Measurements from ENCODE around the gene EMC6. TPM values are rescaled to one million over a fixed set of nuclear protein-coding genes. Genes with fewer than 3 reads are reported as not detected.

Gene EMC6
- total RNA-seq, 1 experiment from 2014 or later = 62.4 TPM

DNA sequence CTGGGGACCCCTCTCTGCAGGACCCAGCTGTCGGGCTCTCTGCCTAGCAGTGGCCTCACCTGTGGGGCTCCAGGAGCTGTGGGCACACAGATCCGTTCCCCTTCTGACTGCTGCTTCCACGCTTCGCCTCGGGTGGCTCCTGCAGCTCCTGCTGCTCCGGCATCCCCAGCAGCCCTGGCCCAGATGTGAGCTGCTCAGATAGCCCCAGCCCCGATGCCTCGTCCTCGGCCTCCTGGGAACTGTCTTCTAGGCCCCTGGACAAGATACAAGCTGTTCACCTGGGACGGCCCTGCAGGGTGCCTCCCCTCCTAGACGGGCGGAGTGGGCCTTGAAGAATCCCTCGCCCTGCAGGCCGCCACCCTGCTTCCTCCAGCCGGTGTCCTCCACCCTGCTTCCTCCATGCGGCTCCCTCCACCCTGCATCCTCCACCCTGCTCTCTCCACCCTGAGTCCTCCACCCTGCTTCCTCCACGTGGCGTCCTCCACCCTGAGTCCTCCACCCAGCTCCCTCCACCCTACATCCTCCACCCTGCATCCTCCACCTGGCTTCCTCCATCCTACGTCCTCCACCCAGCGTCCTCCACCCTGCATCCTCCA, 11.0 kb downstream of the EMC6 start:
- no peak for DNase-seq (ENCODE audit: low read depth, low spot score)
- Histone ChIP-seq H3K9me3 (ENCODE audit: control insufficient read depth in 1 of 2, insufficient read depth in 1 of 2, low read depth in 1 of 2, low read length in 2 of 2) (no peaks in the 10 kb centered on the region), H3K4me2 (ENCODE audit: low read length) (no peak overlapping the region), H3K9me2 (ENCODE audit: insufficient read depth) (no peaks in the 10 kb centered on the region), H3K36me3 (ENCODE audit: control insufficient read depth in 1 of 2, insufficient read depth in 2 of 2, low read length in 2 of 2) (no peaks in the 10 kb centered on the region), H3K27me3 (ENCODE audit: insufficient read depth, low read length) (no peaks in the 10 kb centered on the region), H2AFZ (ENCODE audit: low read depth, low read length, poor library complexity, severe bottlenecking) (no peak overlapping the region), H3K4me3 (replicated peaks in 1 of 2; ENCODE audit: low read depth in 1 of 2, low read length in 2 of 2) (no peak overlapping the region), H3K27ac (ENCODE audit: low read depth, low read length) (no peak overlapping the region), H4K20me1 (ENCODE audit: insufficient read depth) (no peaks in the 10 kb centered on the region), H3K9ac (ENCODE audit: low read length) (no peak overlapping the region), H3K4me1 (ENCODE audit: control insufficient read depth in 1 of 2, insufficient read depth in 2 of 2, low read length in 2 of 2) (peaks cover 0 to 10% of the 10 kb centered on the region in 2 experiments; a peak in 3 of 4 replicates), H3K79me2 (ENCODE audit: insufficient read depth, low read length) (no peaks in the 10 kb centered on the region)
- CTCF ChIA-PET = no interaction called here
- no TSS peak for BruUV-seq (replicated peaks)
- TF ChIP-seq SIN3A (IDR thresholded peaks at IDR 0.05; ENCODE audit: low read depth) (no peak), FOSL1 (IDR thresholded peaks at IDR 0.05; ENCODE audit: low read depth) (no peak)
- no peak for ATAC-seq
- RAD21 ChIA-PET (ENCODE audit: low non-redundant PET in 1 of 2, low total read pairs in 2 of 2, uncharacterized antibody in 2 of 2, unreplicated experiment in 2 of 2) = no interaction called here
- intact Hi-C loops (cut with micrococcal nuclease) = no loop called here
- POLR2A ChIA-PET = no interaction called here

DNA sequence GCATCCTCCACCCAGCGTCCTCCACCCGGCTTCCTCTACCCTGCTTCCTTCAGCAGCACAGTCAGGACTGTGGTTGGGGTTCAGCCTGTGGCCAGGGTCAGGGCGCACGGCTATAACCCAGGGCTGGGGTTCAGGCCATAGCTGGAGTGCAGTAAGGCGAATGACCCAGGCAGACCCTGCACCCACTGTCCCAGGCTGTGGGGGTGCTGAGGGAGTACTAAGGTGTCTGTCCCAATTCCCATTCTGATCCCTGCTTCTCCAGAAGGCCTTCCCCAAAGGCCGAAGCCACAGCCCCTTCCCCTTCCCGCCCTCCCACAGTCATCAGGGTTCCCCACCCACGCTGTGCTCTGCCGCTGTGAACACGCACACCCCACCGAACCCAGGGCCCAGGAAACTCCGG, 12.4 kb downstream of the EMC6 start:
- Histone ChIP-seq H3K9me2 (ENCODE audit: insufficient read depth) (no peaks in the 10 kb centered on the region), H3K27ac (ENCODE audit: low read depth, low read length) (no peak overlapping the region), H3K4me3 (replicated peaks in 1 of 2; ENCODE audit: low read depth in 1 of 2, low read length in 2 of 2) (no peak overlapping the region), H3K9me3 (ENCODE audit: control insufficient read depth in 1 of 2, insufficient read depth in 1 of 2, low read depth in 1 of 2, low read length in 2 of 2) (no peaks in the 10 kb centered on the region), H2AFZ (ENCODE audit: low read depth, low read length, poor library complexity, severe bottlenecking) (no peak overlapping the region), H3K9ac (ENCODE audit: low read length) (no peak overlapping the region), H3K4me1 (ENCODE audit: control insufficient read depth in 1 of 2, insufficient read depth in 2 of 2, low read length in 2 of 2) (peaks cover 0 to 10% of the 10 kb centered on the region in 2 experiments; a peak in 3 of 4 replicates), H3K79me2 (ENCODE audit: insufficient read depth, low read length) (no peaks in the 10 kb centered on the region), H4K20me1 (ENCODE audit: insufficient read depth) (no peaks in the 10 kb centered on the region), H3K27me3 (ENCODE audit: insufficient read depth, low read length) (no peaks in the 10 kb centered on the region), H3K36me3 (ENCODE audit: control insufficient read depth in 1 of 2, insufficient read depth in 2 of 2, low read length in 2 of 2) (no peaks in the 10 kb centered on the region), H3K4me2 (ENCODE audit: low read length) (no peak overlapping the region)
- BruUV-seq (replicated peaks) = no TSS peak
- DNase-seq (ENCODE audit: low read depth, low spot score) = no peak
- ChIA-PET CTCF (interaction anchor here (0.9 kb wide), 1 partner anchor 56 kb away, joined by 4 read pairs; no protein-coding TSS in a partner anchor), RAD21 (ENCODE audit: low non-redundant PET in 1 of 2, low total read pairs in 2 of 2, uncharacterized antibody in 2 of 2, unreplicated experiment in 2 of 2) (no interaction called here), POLR2A (no interaction called here)
- intact Hi-C loops (cut with micrococcal nuclease) = no loop called here
- no peak for ATAC-seq
- TF ChIP-seq ELF1 (IDR thresholded peaks at IDR 0.05; ENCODE audit: borderline replicate concordance, low read depth) (no peak), EGR1 (IDR thresholded peaks at IDR 0.05; ENCODE audit: low read depth) (no peak), POLR2A (IDR thresholded peaks at IDR 0.05; ENCODE audit: borderline replicate concordance, extremely low read depth, insufficient read depth, insufficient read length) (no peak), JUND (IDR thresholded peaks at IDR 0.05) (no peak), ZFX (IDR thresholded peaks at IDR 0.05) (no peak), FOSL1 (IDR thresholded peaks at IDR 0.05; ENCODE audit: low read depth) (no peak), YY1 (IDR thresholded peaks at IDR 0.05; ENCODE audit: extremely low read depth, insufficient replicate concordance, low read depth, low read length) (no peak), SP1 (IDR thresholded peaks at IDR 0.05; ENCODE audit: low read depth) (no peak), SRF (IDR thresholded peaks at IDR 0.05; ENCODE audit: low read depth) (no peak), POLR2AphosphoS5 (IDR thresholded peaks at IDR 0.05; ENCODE audit: low read depth, low read length) (no peak), SIN3A (IDR thresholded peaks at IDR 0.05; ENCODE audit: low read depth) (no peak), TCF7L2 (IDR thresholded peaks at IDR 0.05; ENCODE audit: borderline replicate concordance, extremely low read depth, insufficient read depth, insufficient read length) (no peak), CBX3 (IDR thresholded peaks at IDR 0.05; ENCODE audit: low read depth) (no peak), RAD21 (IDR thresholded peaks at IDR 0.05; ENCODE audit: low read depth) (no peak), ZNF274 (IDR thresholded peaks at IDR 0.05; ENCODE audit: low read depth, low read length) (no peak)
- TF ChIP-seq, protein P1, sequence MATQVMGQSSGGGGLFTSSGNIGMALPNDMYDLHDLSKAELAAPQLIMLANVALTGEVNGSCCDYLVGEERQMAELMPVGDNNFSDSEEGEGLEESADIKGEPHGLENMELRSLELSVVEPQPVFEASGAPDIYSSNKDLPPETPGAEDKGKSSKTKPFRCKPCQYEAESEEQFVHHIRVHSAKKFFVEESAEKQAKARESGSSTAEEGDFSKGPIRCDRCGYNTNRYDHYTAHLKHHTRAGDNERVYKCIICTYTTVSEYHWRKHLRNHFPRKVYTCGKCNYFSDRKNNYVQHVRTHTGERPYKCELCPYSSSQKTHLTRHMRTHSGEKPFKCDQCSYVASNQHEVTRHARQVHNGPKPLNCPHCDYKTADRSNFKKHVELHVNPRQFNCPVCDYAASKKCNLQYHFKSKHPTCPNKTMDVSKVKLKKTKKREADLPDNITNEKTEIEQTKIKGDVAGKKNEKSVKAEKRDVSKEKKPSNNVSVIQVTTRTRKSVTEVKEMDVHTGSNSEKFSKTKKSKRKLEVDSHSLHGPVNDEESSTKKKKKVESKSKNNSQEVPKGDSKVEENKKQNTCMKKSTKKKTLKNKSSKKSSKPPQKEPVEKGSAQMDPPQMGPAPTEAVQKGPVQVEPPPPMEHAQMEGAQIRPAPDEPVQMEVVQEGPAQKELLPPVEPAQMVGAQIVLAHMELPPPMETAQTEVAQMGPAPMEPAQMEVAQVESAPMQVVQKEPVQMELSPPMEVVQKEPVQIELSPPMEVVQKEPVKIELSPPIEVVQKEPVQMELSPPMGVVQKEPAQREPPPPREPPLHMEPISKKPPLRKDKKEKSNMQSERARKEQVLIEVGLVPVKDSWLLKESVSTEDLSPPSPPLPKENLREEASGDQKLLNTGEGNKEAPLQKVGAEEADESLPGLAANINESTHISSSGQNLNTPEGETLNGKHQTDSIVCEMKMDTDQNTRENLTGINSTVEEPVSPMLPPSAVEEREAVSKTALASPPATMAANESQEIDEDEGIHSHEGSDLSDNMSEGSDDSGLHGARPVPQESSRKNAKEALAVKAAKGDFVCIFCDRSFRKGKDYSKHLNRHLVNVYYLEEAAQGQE (IDR thresholded peaks at IDR 0.05; ENCODE audit: low read depth) = no peak
- TF ChIP-seq, protein P2, sequence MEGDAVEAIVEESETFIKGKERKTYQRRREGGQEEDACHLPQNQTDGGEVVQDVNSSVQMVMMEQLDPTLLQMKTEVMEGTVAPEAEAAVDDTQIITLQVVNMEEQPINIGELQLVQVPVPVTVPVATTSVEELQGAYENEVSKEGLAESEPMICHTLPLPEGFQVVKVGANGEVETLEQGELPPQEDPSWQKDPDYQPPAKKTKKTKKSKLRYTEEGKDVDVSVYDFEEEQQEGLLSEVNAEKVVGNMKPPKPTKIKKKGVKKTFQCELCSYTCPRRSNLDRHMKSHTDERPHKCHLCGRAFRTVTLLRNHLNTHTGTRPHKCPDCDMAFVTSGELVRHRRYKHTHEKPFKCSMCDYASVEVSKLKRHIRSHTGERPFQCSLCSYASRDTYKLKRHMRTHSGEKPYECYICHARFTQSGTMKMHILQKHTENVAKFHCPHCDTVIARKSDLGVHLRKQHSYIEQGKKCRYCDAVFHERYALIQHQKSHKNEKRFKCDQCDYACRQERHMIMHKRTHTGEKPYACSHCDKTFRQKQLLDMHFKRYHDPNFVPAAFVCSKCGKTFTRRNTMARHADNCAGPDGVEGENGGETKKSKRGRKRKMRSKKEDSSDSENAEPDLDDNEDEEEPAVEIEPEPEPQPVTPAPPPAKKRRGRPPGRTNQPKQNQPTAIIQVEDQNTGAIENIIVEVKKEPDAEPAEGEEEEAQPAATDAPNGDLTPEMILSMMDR (IDR thresholded peaks at IDR 0.05 in 2 of 3, conservative IDR thresholded peaks at IDR 0.05 in 1 of 3; ENCODE audit: borderline replicate concordance in 1 of 3, insufficient read depth in 1 of 3, low read depth in 2 of 3, low read length in 2 of 3) = no peak
